HL-60 (cell line): ENCODE data around the gene TMIE.

Source experiments
- DNase-seq, 2 experiments: peaks; one replicate each; pipeline ENCODE4 v3.0.0-alpha.2; 2010 to 2020; ENCODE audit warnings: low read depth in 1 of 2, low spot score in 1 of 2
- H3K27ac ChIP-seq: fragments of 250-450 bp; sonication (Bioruptor Pico); replicated peaks from 2 replicates; pipeline ENCODE4 v1.5.1; 2020; ENCODE audit warnings: mild to moderate bottlenecking, moderate library complexity
- H3K27me3 ChIP-seq: fragments of 250-450 bp; sonication (Bioruptor Pico); 2 replicates; pipeline ENCODE4 v1.5.1; 2021; ENCODE audit warnings: mild to moderate bottlenecking, moderate library complexity; ENCODE audit not compliant: insufficient read depth, poor library complexity, severe bottlenecking
- H3K4me3 ChIP-seq: replicated peaks from 2 replicates; pipeline ENCODE4 v1.5.1; 2011; ENCODE audit warnings: mild to moderate bottlenecking, control low read depth, low read length; ENCODE audit not compliant: insufficient read depth
- CTCF ChIP-seq: IDR thresholded peaks from one replicate; pipeline ENCODE4 v1.5.1; 2011; ENCODE audit warnings: low read length, control low read depth, inconsistent platforms; ENCODE audit not compliant: insufficient read depth
- GABPA ChIP-seq: IDR thresholded peaks from 2 replicates; pipeline ENCODE4 v1.6.1; 2012; ENCODE audit warnings: low read depth
- POLR2AphosphoS5 ChIP-seq: IDR thresholded peaks from 2 replicates; pipeline ENCODE4 v1.6.1; 2012; ENCODE audit warnings: low read depth
- REST ChIP-seq: IDR thresholded peaks from 2 replicates; pipeline ENCODE4 v1.6.1; 2012; ENCODE audit warnings: low read depth; ENCODE audit not compliant: insufficient replicate concordance
- SPI1 ChIP-seq: IDR thresholded peaks from 2 replicates; pipeline ENCODE4 v1.6.1; 2012; ENCODE audit warnings: low read depth, mild to moderate bottlenecking, borderline replicate concordance

Gene TMIE

DNA sequence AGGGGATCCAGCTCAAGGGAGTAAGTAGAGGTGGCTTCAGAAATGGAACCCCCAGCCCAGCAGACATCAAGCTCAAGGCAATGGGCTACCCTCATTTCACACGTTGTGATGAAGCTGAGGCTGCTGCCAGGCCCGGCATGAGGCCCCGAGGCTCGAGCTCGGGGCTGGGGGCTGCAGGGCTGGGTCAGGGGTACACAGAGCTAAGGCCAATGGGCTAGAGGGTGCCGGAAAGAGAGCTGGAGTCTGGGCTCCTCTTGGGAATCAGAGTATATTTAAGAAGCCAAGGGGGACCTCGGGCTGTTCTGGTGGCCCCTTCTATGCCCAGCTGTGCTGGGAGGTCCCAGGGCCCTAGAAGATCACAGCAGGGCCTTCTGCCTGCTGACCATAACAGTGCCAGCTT is 9.0 kb downstream of the TMIE start:
- H3K4me3 ChIP-seq, result no peak overlapping the region
- H3K27ac ChIP-seq, result no peak overlapping the region
- no peak for DNase-seq
- no peaks in the 10 kb centered on the region for H3K27me3 ChIP-seq
- no peak for TF ChIP-seq REST
- TF ChIP-seq SPI1, result no peak
- TF ChIP-seq CTCF, result no peak
- no peak for TF ChIP-seq POLR2AphosphoS5
- TF ChIP-seq GABPA, result no peak

- H3K4me3 ChIP-seq, result no peak overlapping the region
- no peak for DNase-seq
- no peak overlapping the region for H3K27ac ChIP-seq
- no peaks in the 10 kb centered on the region for H3K27me3 ChIP-seq
- no peak for TF ChIP-seq SPI1
- no peak for TF ChIP-seq CTCF
- TF ChIP-seq GABPA, result no peak
- no peak for TF ChIP-seq REST
- no peak for TF ChIP-seq POLR2AphosphoS5
Observed at GRCh38 chr3:46710671-46711295, 9.6 kb downstream of the TMIE start.

DNA sequence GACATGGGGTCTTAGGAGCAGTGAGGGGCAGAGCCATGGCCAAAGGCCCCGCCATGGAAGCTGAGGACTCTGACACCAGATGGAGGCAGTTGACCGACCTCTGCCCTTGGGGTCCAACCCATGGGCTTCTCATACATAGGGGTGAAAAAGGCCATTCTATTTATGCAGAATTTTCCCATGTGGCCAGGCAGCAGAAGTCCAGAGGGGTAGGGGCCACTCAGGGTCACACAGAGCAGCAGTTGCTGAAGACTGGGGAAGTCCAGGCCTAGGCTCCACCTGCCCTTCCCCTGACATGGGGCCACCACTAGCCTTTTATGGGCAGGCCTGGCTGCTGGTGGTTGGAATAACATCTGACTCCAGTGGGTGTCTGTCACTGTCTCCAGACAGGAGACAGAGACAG is 10.1 kb downstream of the TMIE start:
- TF ChIP-seq GABPA (no peak), REST (no peak), POLR2AphosphoS5 (no peak), CTCF (no peak), SPI1 (no peak)

More for the DNA sequence above, 10.1 kb downstream of the TMIE start:
- Histone ChIP-seq H3K27me3 (no peaks in the 10 kb centered on the region), H3K4me3 (no peak overlapping the region), H3K27ac (no peak overlapping the region)
- no peak for DNase-seq
